Immature natural killer cell (primary cell): Measurements from ENCODE around the gene CDKAL1. TPM values are rescaled to one million over a fixed set of nuclear protein-coding genes. Genes with fewer than 3 reads are reported as not detected.
"Not testable (repeated sequence)": the region's sequence is repeated elsewhere in the genome, so short reads cannot be mapped to it uniquely, and the experiment has no call there.

Experiments used
- DNase-seq, 3 donors: peaks; one replicate each; pipeline ENCODE4 v3.0.0; 2022; ENCODE audit warnings: mixed read lengths in 1 of 3
- H3K27ac Mint-ChIP-seq, 6 donors: one replicate each; pipeline ENCODE4 v1.8.0; 2020; ENCODE audit warnings: mixed read lengths in 6 of 6, mild to moderate bottlenecking in 5 of 6, inconsistent platforms in 4 of 6, moderate library complexity in 3 of 6
- H3K27me3 Mint-ChIP-seq, 3 donors: one replicate each; pipeline ENCODE4 v1.8.0; 2020 to 2021; ENCODE audit warnings: low read depth in 3 of 3, mild to moderate bottlenecking in 3 of 3, mixed read lengths in 3 of 3, moderate library complexity in 3 of 3, inconsistent platforms in 1 of 3
- H3K36me3 Mint-ChIP-seq, 3 donors: one replicate each; pipeline ENCODE4 v1.8.0; 2020; ENCODE audit warnings: mixed read lengths in 3 of 3, inconsistent platforms in 2 of 3, mild to moderate bottlenecking in 2 of 3
- H3K4me1 Mint-ChIP-seq, 2 donors: one replicate each; pipeline ENCODE4 v1.8.0; 2020; ENCODE audit warnings: inconsistent platforms in 2 of 2, mild to moderate bottlenecking in 2 of 2, mixed read lengths in 2 of 2, moderate library complexity in 1 of 2
- H3K4me3 Mint-ChIP-seq, 5 donors: one replicate each; pipeline ENCODE4 v1.8.0; 2020; ENCODE audit warnings: mild to moderate bottlenecking in 5 of 5, mixed read lengths in 5 of 5, inconsistent platforms in 3 of 5, moderate library complexity in 3 of 5
- H3K9me3 Mint-ChIP-seq, 6 donors: one replicate each; pipeline ENCODE4 v1.8.0; 2020; ENCODE audit warnings: mild to moderate bottlenecking in 6 of 6, mixed read lengths in 6 of 6, inconsistent platforms in 4 of 6, moderate library complexity in 3 of 6
- polyA plus RNA-seq, 3 donors: library from polyadenylated mRNA; unstranded; fragments of 300-500 nt; fragmentation: Illumina TruSeq; gene quantifications; one replicate each; pipeline ENCODE4 v1.2.3, GENCODE V29; 2021

CDKAL1 gene
- polyA plus RNA-seq, 3 donors from 2014 or later = 22.4 to 32.3 (median 25.4) TPM

DNA sequence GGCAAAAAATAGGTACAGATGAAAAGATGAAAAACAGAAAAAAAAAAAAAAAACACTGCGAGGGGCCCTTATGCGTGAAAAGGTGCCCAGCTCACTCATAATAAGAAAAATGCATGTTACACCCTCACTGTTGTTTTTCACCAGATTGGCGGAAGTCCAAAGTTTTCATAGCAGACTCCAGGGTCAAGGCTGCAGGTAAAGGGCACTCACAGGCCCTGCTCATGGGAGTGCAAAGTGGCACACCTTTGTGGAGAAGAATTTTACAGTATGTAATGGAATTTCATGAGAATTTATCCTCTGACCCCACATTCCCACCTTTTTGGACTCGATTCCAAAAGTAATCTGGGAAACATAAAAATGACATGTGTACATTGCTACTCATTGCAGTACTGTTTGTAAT, 108.2 kb downstream of the CDKAL1 start:
- DNase-seq = no peak
- Mint-ChIP-seq H3K27ac (no peak overlapping the region), H3K4me1 (peaks cover 2 to 5% of the 10 kb centered on the region in 2 donors), H3K9me3 (no peaks in the 10 kb centered on the region), H3K27me3 (peaks cover 0 to under 1% (median 0%) of the 10 kb centered on the region in 3 donors), H3K4me3 (no peak overlapping the region), H3K36me3 (peaks cover 4 to 14% (median 6%) of the 10 kb centered on the region in 3 donors)

DNA sequence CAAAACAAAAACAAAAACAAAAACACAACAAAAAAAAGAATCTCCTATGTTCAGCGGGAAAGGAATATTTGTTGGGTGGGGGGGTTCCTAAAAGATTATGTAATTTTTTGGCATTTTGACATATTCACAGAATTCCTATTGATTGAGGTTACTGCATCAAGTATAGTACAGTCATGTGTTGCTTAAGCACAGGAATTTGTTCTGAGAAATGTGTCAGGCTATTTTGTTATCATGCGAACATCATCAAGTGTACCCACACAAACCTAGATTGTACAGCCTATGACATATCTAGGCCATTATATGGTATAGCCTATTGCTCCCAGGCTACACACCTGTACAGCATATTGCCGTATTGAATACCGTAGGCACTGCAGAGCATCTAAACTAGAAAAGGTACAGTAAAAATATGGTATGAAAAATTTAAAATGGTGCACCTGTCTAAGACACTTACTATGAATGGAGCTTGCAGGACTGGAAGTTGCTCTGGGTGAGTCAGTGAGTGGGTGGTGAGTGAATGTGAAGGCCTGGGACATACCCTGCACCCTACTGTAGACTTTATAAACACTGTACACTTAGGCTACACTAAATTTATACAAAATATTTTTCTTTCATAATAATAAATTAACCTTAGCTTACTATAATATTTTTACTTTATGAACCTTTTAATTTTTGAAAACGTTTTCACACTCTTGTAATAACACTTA, 110.6 kb downstream of the CDKAL1 start:
- H3K4me1 Mint-ChIP-seq = peaks cover 2 to 5% of the 10 kb centered on the region in 2 donors
- no peak for DNase-seq

DNA sequence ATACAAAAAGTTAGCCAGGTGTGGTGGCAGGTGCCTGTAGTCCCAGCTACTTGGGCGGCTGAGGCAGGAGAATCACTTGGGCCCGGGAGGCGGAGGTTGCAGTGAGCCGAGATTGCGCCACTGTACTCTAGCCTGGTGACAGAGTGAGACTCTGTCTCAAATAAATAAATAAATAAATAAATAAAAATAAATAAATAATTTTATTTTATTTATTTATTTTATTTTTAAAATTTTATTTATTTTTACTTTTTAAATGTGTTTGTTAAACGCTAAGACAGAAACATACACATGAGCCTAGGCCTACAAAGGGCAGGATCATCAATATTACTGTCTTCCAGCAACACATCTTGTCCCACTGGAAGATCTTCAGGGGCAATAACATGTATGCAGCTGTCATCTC, 111.3 kb downstream of the CDKAL1 start:
- not testable (repeated sequence) for H3K27me3 Mint-ChIP-seq, H3K9me3 Mint-ChIP-seq, H3K27ac Mint-ChIP-seq, DNase-seq, H3K4me1 Mint-ChIP-seq, H3K4me3 Mint-ChIP-seq
- H3K36me3 Mint-ChIP-seq = peaks cover 11 to 15% (median 14%) of the 10 kb centered on the region in 3 donors

More for the DNA sequence above, 110.6 kb downstream of the CDKAL1 start:
- Mint-ChIP-seq H3K9me3 (no peaks in the 10 kb centered on the region), H3K36me3 (peaks cover 8 to 16% (median 15%) of the 10 kb centered on the region in 3 donors), H3K27me3 (peaks cover 0 to 1% (median 0%) of the 10 kb centered on the region in 3 donors), H3K27ac (no peak overlapping the region), H3K4me3 (no peak overlapping the region)

DNA sequence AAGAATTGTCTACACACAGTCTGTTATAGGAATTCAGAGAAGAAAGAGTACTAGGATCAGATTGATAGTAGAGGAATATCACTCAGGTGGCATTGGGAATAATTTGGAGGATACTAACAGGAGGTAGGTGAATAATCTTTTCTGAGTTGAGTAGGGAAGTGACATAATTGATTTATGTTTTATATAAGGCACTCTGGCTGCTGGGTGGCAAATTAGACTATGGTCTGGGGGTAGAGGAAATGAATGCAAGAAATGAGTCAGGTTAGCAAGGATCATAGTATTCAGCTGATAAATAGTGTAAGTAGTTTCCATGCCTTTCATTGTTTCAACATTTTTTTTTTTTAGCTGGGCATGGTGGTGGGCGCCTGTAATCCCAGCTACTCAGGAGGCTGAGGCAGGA, 113.3 kb downstream of the CDKAL1 start:
- peaks cover 0 to 20% of the 10 kb centered on the region in 2 donors for H3K4me1 Mint-ChIP-seq

DNA sequence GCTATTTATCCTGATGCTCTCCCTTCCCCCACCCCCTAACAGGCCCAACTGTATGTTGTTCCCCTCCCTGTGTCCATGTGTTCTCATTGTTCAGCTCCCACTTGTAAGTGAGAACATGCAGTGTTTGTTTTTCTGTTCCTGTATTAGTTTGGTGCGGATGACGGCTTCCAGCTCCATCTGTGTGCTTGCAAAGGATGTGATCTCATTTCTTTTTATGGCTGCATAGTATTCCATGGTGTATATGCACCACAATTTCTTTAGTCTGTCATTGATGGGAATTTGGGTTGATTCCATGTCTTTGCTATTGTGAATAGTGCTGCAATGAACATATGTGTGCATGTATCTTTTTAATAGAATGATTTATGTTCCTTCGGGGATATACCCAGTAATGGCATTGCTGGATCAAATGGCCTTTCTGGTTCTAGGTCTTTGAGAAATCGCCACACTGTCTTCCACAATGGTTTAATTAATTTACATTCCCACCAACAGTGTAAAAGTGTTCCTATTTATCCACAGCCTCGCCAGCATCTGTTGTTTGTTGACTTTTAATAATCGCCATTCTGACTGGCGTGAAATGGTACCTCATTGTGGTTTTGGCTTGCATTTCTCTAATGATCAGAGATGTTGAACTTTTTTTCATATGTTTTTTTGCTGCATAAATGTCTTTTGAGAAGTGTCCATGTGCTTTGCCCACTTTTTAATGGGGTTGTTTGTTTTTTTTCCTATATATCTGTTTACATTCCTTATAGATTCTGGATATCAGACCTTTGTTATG, 115.6 kb downstream of the CDKAL1 start:
- H3K9me3 Mint-ChIP-seq, H3K4me3 Mint-ChIP-seq, H3K27ac Mint-ChIP-seq, H3K27me3 Mint-ChIP-seq, DNase-seq: not testable (repeated sequence)
- peaks cover 0 to 25% of the 10 kb centered on the region in 2 donors for H3K4me1 Mint-ChIP-seq
- peaks cover 19 to 32% (median 27%) of the 10 kb centered on the region in 3 donors for H3K36me3 Mint-ChIP-seq

More for the DNA sequence above, 113.3 kb downstream of the CDKAL1 start:
- DNase-seq = no peak
- H3K36me3 Mint-ChIP-seq = peaks cover 15 to 19% (median 17%) of the 10 kb centered on the region in 3 donors
- H3K4me3 Mint-ChIP-seq = no peak overlapping the region
- H3K27ac Mint-ChIP-seq = no peak overlapping the region
- H3K27me3 Mint-ChIP-seq = peaks cover 0 to 3% (median 1%) of the 10 kb centered on the region in 3 donors
- no peaks in the 10 kb centered on the region for H3K9me3 Mint-ChIP-seq

DNA sequence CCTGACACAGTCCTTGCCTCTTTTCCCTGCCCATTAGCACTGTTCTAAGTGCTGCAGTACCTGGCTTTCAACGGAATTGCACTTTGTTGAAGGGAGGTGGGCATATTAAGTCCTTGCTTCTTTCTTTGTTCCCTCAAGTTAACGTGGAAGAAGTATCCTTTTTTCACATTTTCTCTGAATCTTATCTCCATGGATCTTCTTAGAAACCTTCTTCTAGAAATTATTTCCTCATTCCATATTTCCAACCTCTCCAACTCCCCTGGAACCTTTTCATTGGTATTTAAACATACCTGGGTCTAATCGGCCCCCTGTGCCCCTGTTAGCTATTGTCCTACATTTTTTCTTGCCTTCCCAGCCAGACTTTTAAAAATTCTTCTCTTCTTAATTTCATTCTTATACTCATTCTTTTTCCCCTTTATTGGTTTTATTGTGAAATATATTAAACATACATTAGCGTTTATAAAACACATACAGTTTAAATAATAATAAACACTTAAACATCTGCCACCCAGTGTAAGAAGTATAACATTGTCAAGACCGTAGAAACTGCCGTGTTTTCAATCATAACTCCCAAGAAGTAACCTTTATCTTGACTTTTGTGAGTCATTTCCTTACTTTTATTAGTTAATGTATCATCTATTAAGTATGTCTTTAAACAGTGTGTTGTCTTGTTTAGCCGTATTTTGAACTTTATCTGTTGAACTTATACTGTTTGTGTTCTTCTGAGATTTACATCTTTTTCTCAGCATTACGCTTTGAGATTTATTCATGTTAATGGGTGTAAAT, 118.2 kb downstream of the CDKAL1 start:
- Mint-ChIP-seq H3K4me3 (no peak overlapping the region), H3K4me1 (peaks cover 2 to 35% of the 10 kb centered on the region in 2 donors), H3K36me3 (peaks cover 19 to 33% (median 32%) of the 10 kb centered on the region in 3 donors), H3K27ac (no peak overlapping the region), H3K9me3 (no peaks in the 10 kb centered on the region), H3K27me3 (peaks cover 0 to 3% (median under 1%) of the 10 kb centered on the region in 3 donors)
- no peak for DNase-seq

DNA sequence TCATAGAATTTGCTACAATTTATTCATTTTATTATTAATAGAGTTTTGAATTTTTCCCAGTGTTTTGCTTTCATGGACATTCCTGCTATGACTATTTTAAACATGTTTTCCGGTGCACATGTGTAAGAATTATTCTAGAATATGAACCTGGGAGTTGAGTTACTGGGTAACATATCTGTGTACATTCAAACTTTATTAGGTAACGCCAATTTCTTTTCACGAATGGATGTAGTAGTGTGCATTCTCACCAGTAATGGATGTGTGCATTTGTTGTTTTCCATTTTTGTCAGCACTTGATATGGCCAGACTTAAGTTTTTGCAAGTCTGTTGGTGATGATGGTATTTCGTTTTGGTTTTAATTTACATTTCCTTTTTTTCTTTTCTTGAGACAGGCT, 118.8 kb downstream of the CDKAL1 start:
- peaks cover 0 to 3% (median 0%) of the 10 kb centered on the region in 3 donors for H3K27me3 Mint-ChIP-seq
- H3K36me3 Mint-ChIP-seq = peaks cover 19 to 33% (median 32%) of the 10 kb centered on the region in 3 donors
- H3K27ac Mint-ChIP-seq = no peak overlapping the region
- no peaks in the 10 kb centered on the region for H3K9me3 Mint-ChIP-seq
- DNase-seq = no peak
- no peak overlapping the region for H3K4me3 Mint-ChIP-seq
- H3K4me1 Mint-ChIP-seq = peaks cover 2 to 38% of the 10 kb centered on the region in 2 donors

DNA sequence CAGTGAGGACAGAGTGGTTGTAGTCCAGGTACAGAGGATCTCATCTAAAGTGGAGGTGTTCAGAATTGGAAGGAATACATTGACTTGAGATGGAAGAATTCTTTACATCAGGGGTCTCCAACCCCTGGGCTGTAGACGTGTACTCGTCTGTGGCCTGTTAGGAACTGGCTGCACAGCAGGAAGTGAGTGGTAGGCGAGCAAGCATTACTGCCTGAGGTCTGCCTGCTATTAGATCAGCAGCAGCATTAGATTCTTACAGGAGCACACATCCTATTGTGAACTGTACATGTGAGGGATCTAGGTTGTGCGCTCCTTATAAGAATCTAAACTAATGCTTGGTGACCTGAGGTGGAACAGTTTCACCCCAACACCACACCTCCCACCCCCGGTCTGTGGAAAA, 121.1 kb downstream of the CDKAL1 start:
- H3K27ac Mint-ChIP-seq = no peak overlapping the region
- H3K4me3 Mint-ChIP-seq = no peak overlapping the region
- peaks cover 0 to 3% (median 0%) of the 10 kb centered on the region in 3 donors for H3K27me3 Mint-ChIP-seq
- DNase-seq = no peak
- peaks cover 2 to 48% of the 10 kb centered on the region in 2 donors for H3K4me1 Mint-ChIP-seq
- H3K36me3 Mint-ChIP-seq = peaks cover 13 to 31% (median 24%) of the 10 kb centered on the region in 3 donors
- H3K9me3 Mint-ChIP-seq = no peaks in the 10 kb centered on the region

DNA sequence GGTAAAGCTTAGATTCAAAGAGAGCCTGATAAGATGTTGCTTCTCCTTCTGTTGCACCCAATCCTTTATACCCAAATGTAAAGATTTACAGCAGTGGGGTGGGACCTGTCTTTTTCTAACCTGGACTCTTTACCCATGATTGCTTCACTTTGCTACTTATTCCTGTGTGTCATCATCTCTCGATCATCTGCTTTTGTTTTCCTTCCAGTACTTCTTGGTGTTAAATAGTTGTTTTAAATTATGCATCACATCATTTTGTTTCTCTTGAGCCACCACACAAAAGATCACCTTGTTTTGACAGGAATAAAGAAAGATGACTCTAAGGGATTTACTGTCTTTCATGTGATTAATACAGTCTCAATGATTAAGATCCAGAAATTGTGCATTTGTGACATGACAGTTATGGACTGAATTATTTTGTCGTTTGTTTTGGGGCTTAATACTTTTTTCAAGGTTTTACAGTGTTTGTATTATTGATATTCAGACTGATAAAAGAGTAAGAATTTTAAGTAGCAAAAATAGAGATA, 123.1 kb downstream of the CDKAL1 start:
- Mint-ChIP-seq H3K9me3 (no peaks in the 10 kb centered on the region), H3K27ac (no peak overlapping the region), H3K36me3 (peaks cover 12 to 24% (median 17%) of the 10 kb centered on the region in 3 donors), H3K4me1 (peaks cover 7 to 54% of the 10 kb centered on the region in 2 donors), H3K4me3 (no peak overlapping the region), H3K27me3 (no peaks in the 10 kb centered on the region)
- no peak for DNase-seq

DNA sequence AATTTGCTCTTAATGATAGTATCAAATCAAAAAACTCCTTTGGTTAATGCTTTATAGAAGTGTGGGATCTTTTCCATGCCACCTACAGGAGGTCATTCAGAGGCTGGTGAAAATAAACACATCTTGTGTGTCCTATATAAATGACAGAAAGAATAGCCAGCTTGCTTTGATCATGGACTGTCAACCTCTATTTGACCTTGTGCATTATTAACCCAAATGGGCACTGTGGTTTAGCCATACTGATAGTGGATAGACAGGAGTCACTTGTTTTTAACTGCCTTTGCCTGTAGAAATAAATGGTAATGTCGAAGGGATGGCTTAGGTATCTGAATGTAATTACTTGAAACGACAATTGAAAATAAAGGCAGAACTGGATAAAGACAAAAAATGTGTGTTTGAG, 123.8 kb downstream of the CDKAL1 start:
- no peak for DNase-seq

DNA sequence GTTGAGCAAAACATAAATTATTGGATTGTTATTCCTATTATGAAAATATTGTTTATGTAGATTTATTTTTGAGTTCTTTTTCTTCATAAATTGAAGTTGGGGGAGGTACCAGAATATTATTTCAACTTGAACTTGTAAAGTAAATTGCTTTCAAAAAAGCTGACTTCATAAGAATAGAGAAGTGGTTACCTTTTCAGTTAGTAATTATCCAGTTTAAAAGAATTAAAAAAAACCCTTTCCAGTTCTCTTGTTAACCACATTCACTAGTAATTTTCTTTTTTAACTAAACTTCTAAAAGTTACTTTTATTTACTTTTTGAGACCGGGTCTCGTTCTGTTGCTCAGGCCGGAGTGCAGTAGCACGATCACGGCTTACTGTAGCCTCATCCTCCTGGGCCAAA, 124.3 kb downstream of the CDKAL1 start:
- H3K4me3 Mint-ChIP-seq = no peak overlapping the region
- peaks cover 12 to 20% (median 14%) of the 10 kb centered on the region in 3 donors for H3K36me3 Mint-ChIP-seq

More for the DNA sequence above, 123.8 kb downstream of the CDKAL1 start:
- Mint-ChIP-seq H3K4me3 (no peak overlapping the region), H3K27ac (no peak overlapping the region), H3K4me1 (peaks cover 9 to 57% of the 10 kb centered on the region in 2 donors), H3K27me3 (no peaks in the 10 kb centered on the region), H3K36me3 (peaks cover 12 to 23% (median 14%) of the 10 kb centered on the region in 3 donors), H3K9me3 (no peaks in the 10 kb centered on the region)

DNA sequence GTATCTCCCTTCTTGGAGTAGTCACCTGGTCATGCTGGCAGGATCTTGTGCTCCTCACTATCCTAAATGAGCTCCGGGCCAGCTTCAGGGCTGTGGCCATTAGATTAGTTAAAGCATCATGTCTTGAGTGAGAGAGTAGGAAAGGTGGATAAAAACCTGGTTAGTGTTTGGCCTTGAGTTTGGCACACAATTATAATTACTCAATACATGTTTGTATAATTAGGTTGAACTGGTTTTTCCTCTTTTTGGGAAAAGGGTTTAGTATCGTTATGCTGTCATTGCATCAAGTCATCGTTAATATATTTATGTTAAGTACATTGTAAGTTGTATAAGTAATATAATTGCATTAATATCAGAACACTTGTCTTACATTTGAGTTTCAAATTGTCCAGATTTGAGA, 126.3 kb downstream of the CDKAL1 start:
- DNase-seq = no peak
- Mint-ChIP-seq H3K27ac (no peak overlapping the region), H3K36me3 (peaks cover 5 to 9% (median 8%) of the 10 kb centered on the region in 3 donors), H3K4me3 (no peak overlapping the region), H3K9me3 (no peaks in the 10 kb centered on the region), H3K27me3 (no peaks in the 10 kb centered on the region), H3K4me1 (peaks cover 9 to 47% of the 10 kb centered on the region in 2 donors)

More for the DNA sequence above, 124.3 kb downstream of the CDKAL1 start:
- Mint-ChIP-seq H3K27ac (no peak overlapping the region), H3K9me3 (no peaks in the 10 kb centered on the region), H3K4me1 (peaks cover 9 to 60% of the 10 kb centered on the region in 2 donors), H3K27me3 (no peaks in the 10 kb centered on the region)
- DNase-seq = no peak

DNA sequence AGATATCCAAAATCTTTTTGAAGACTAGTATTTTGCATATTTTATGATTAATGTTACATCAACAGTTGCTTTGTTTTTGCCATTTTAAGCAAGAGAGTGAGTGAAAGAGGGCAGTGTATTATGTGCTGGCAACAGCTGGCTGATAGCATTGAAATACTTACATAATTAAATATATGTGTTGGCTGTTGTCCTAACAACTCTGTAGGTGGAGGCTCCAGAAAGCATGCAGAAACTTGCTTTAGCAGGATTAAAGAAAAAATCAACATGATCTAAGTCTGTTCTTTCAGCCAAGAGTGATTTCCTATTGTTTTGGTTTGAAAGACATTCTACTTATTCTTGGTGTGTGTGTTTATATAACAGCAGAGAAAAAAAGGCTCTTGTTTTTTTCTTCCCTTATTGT, 127.5 kb downstream of the CDKAL1 start:
- peaks cover 0 to 9% (median 8%) of the 10 kb centered on the region in 3 donors for H3K36me3 Mint-ChIP-seq
- H3K27ac Mint-ChIP-seq = no peak overlapping the region
- no peak for DNase-seq
- H3K4me1 Mint-ChIP-seq = peaks cover 9 to 41% of the 10 kb centered on the region in 2 donors
- no peaks in the 10 kb centered on the region for H3K9me3 Mint-ChIP-seq
- no peaks in the 10 kb centered on the region for H3K27me3 Mint-ChIP-seq
- no peak overlapping the region for H3K4me3 Mint-ChIP-seq
